OCI-LY1 (cell line): ENCODE measurements around the gene PSMA5.
"Not testable (repeated sequence)": the region's sequence is repeated elsewhere in the genome, so short reads cannot be mapped to it uniquely, and the experiment has no call there.

ENCODE experiments used
- CTCF ChIP-seq: fragments of 200-600 bp; sonication (generic), shearing (Covaris generic); IDR thresholded peaks from 2 replicates; pipeline ENCODE4 v1.5.1; 2017; ENCODE audit warnings: mild to moderate bottlenecking, antibody characterized with exemption, low read length, moderate library complexity, mixed read lengths
- EZH2 ChIP-seq: fragments of 200-600 bp; sonication (generic), shearing (Covaris generic); IDR thresholded peaks from 2 replicates; pipeline ENCODE4 v1.8.0; 2017; ENCODE audit warnings: borderline replicate concordance, mixed run types, mild to moderate bottlenecking, antibody characterized with exemption, low read length, moderate library complexity, mixed read lengths

- TF ChIP-seq CTCF, EZH2: not testable (repeated sequence)
Observed at GRCh38 chr1:109473284-109474057, 47.2 kb upstream of the PSMA5 start.
